Activated CD8-positive, alpha-beta T cell treated with anti-CD3 and anti-CD28 coated beads for 36 hours (primary cell): ENCODE data around the gene POC5. TPM values are rescaled to one million over a fixed set of nuclear protein-coding genes. Genes with fewer than 3 reads are reported as not detected.
"Not testable (repeated sequence)": the region's sequence is repeated elsewhere in the genome, so short reads cannot be mapped to it uniquely, and the experiment has no call there.

ENCODE experiments used
- ATAC-seq: fragments of 200-7000 bp; cut with Tn5 transposase; one replicate; pipeline ENCODE4 v1.10.0; 2021; ENCODE audit warnings: mild to moderate bottlenecking, moderate library complexity
- CTCF ChIA-PET: fragments of 350-600 bp; sonication (Branson Sonifier 250); formaldehyde crosslinking; loops from one replicate; lab custom pipeline; 2021; ENCODE audit warnings: antibody characterized with exemption; lab: Charles Lee
- POLR2A ChIA-PET: fragments of 350-600 bp; sonication (Branson Sonifier 250); formaldehyde crosslinking; loops from one replicate; lab custom pipeline; 2021; ENCODE audit warnings: antibody characterized with exemption; lab: Charles Lee
- DNase-seq: peaks from one replicate; pipeline ENCODE4 v3.0.0-alpha.2; 2020
- H3K27ac Mint-ChIP-seq: one replicate; pipeline ENCODE4 v1.8.0; 2021; ENCODE audit warnings: mild to moderate bottlenecking, mixed read lengths
- H3K27me3 Mint-ChIP-seq: one replicate; pipeline ENCODE4 v1.8.0; 2021; ENCODE audit warnings: mixed read lengths
- H3K36me3 Mint-ChIP-seq: one replicate; pipeline ENCODE4 v1.8.0; 2021; ENCODE audit warnings: low read depth, mixed read lengths
- H3K4me1 Mint-ChIP-seq: one replicate; pipeline ENCODE4 v1.8.0; 2021; ENCODE audit warnings: low read depth, mixed read lengths
- H3K4me3 Mint-ChIP-seq: one replicate; pipeline ENCODE4 v1.8.0; 2021; ENCODE audit warnings: mild to moderate bottlenecking, moderate library complexity, mixed read lengths
- H3K9me3 Mint-ChIP-seq: one replicate; pipeline ENCODE4 v1.8.0; 2021; ENCODE audit warnings: mixed read lengths
- CTCF ChIP-seq: fragments of 200-600 bp; IDR thresholded peaks from one replicate; pipeline ENCODE4 v1.8.0; 2022; ENCODE audit warnings: antibody characterized with exemption, mild to moderate bottlenecking
- intact Hi-C: fragments of 100-400 bp; cut with micrococcal nuclease; formaldehyde crosslinking; loops from one replicate; pipeline ENCODE4 v1.10.0; 2022
- total RNA-seq, 2 experiments: library from RNA; stranded (reverse); gene quantifications; one replicate each; pipeline ENCODE4 v1.2.3, GENCODE V29; 2021

The POC5 gene
- total RNA-seq, 2 experiments from 2014 or later, result 14.5 to 15.7 TPM

GRCh38 chr5:75729321-75729720, 12.1 kb upstream of the POC5 start:
- ChIA-PET CTCF (interaction anchor here (0.7 to 1.2 kb wide), 2 partner anchors 74 to 1130 kb away, joined by 3 read pairs; no protein-coding TSS in a partner anchor), POLR2A (interaction anchor here (1.1 kb wide), 1 partner anchor 12 kb away, joined by 4 read pairs; the partner anchor contains the start of gene POC5)
- no peak overlapping the region for H3K27ac Mint-ChIP-seq
- H3K9me3 Mint-ChIP-seq, result no peaks in the 10 kb centered on the region
- no peaks in the 10 kb centered on the region for H3K36me3 Mint-ChIP-seq
- no peak for TF ChIP-seq CTCF
- no peak overlapping the region for H3K4me3 Mint-ChIP-seq
- no peaks in the 10 kb centered on the region for H3K4me1 Mint-ChIP-seq
- DNase-seq, result no peak
- intact Hi-C loops, result no loop called here
- H3K27me3 Mint-ChIP-seq, result peaks cover 8% of the 10 kb centered on the region
- no peak for ATAC-seq

- intact Hi-C loops, result no loop called here
- DNase-seq, result no peak
- Mint-ChIP-seq H3K27ac (no peak overlapping the region), H3K9me3 (no peaks in the 10 kb centered on the region), H3K4me1 (no peaks in the 10 kb centered on the region), H3K27me3 (peaks cover 8% of the 10 kb centered on the region), H3K36me3 (no peaks in the 10 kb centered on the region), H3K4me3 (no peak overlapping the region)
- no peak for TF ChIP-seq CTCF
- no peak for ATAC-seq
- POLR2A ChIA-PET, result interaction anchor here (0.9 kb wide), 1 partner anchor 11 kb away, joined by 5 read pairs; the partner anchor contains the start of gene POC5
- CTCF ChIA-PET, result no interaction called here
Observed at GRCh38 chr5:75727931-75728330, 10.7 kb upstream of the POC5 start.

- intact Hi-C loops, POLR2A ChIA-PET, H3K36me3 Mint-ChIP-seq, ATAC-seq, H3K4me1 Mint-ChIP-seq, H3K4me3 Mint-ChIP-seq, H3K27ac Mint-ChIP-seq, H3K27me3 Mint-ChIP-seq, DNase-seq, H3K9me3 Mint-ChIP-seq: not testable (repeated sequence)
- CTCF ChIA-PET, result interaction anchor here (1.0 kb wide), 1 partner anchor 9 kb away, joined by 3 read pairs; the partner anchor contains the start of gene POC5
Observed at GRCh38 chr5:75726224-75726623, 9.0 kb upstream of the POC5 start.

- no peak for ATAC-seq
- POLR2A ChIA-PET, result no interaction called here
- CTCF ChIA-PET, result interaction anchor here (0.6 to 1.1 kb wide), 2 partner anchors 451 to 596 kb away, joined by 3 to 4 read pairs; no protein-coding TSS in a partner anchor
Observed at GRCh38 chr5:75723378-75723777, 6.1 kb upstream of the POC5 start.

GRCh38 chr5:75721573-75721972, 4.3 kb upstream of the POC5 start:
- Mint-ChIP-seq H3K27ac (no peak overlapping the region), H3K9me3 (no peaks in the 10 kb centered on the region), H3K36me3 (no peaks in the 10 kb centered on the region), H3K4me3 (no peak overlapping the region), H3K4me1 (no peaks in the 10 kb centered on the region), H3K27me3 (peaks cover 3% of the 10 kb centered on the region)
- ATAC-seq (no peak), DNase-seq (no peak)
- ChIA-PET CTCF (no interaction called here), POLR2A (no interaction called here)
- no peak for TF ChIP-seq CTCF
- intact Hi-C loops, result no loop called here

More at GRCh38 chr5:75723378-75723777, 6.1 kb upstream of the POC5 start:
- H3K9me3 Mint-ChIP-seq, result no peaks in the 10 kb centered on the region
- intact Hi-C loops, result no loop called here
- H3K27me3 Mint-ChIP-seq, result peaks cover 8% of the 10 kb centered on the region
- no peaks in the 10 kb centered on the region for H3K4me1 Mint-ChIP-seq
- no peak overlapping the region for H3K4me3 Mint-ChIP-seq
- H3K27ac Mint-ChIP-seq, result no peak overlapping the region
- no peak for DNase-seq
- no peak for TF ChIP-seq CTCF
- H3K36me3 Mint-ChIP-seq, result no peaks in the 10 kb centered on the region
